ACHN (cell line): ENCODE data around the gene CHTF18.
"Not testable (repeated sequence)": the region's sequence is repeated elsewhere in the genome, so short reads cannot be mapped to it uniquely, and the experiment has no call there.

Experiments used
- DNase-seq: peaks from one replicate; pipeline ENCODE4 v3.0.0-alpha.2; 2015
- in situ Hi-C: cut with HindIII; loops from 2 replicates; pipeline ENCODE4 v1.10.0; 2017; ENCODE audit warnings: low sequenced_read_pairs, low pct_ligation_motif_present, low pct_unique_long_range_greater_than_20kb

Gene CHTF18

GRCh38 chr16:835373-835772 is 47.0 kb downstream of the CHTF18 start:
- in situ Hi-C loops = loop anchor here (25.0 kb wide), 1 partner anchor 152 kb away; the partner anchor contains the start of gene SOX8
- no peak for DNase-seq

DNA sequence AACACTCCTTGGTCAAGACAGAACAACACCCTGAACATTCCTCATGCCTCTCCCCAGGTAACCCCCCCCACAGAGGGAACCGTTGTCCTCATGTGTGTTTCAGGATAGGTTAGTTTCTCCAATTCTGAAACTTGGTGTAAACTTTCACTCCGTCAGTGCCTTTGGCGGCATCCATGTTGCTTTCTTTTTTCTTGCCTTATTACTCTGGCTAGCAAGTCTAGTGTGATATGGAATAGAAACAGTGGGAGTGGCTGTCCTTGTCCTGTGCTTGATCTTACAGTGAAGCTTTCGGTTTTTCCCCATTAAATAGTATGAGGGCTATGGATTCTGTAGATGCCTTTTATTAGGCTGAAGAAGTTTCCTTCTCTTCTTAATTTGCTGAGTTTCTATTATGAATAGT is 47.8 kb downstream of the CHTF18 start:
- in situ Hi-C loops = loop anchor here (25.0 kb wide), 1 partner anchor 151 kb away; the partner anchor contains the start of gene SOX8
- no peak for DNase-seq

DNA sequence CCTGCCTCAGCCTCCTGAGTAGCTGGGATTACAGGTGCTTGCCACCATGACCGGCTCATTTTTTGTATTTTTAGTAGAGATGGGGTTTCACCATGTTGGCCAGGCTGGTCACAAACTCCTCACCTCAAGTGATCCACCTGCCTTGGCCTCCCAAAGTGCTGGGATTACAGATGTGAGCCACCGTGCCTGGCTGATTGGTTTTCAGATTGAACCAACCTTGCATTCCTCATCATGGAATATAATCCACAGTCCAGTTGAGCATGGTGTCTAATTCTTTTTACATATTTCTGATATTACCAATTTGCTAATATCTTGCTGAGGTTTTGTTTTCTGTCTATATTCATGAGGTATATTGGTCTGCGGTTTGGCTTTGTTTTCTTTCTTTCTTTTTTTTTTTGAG is 48.4 kb downstream of the CHTF18 start:
- not testable (repeated sequence) for DNase-seq
- in situ Hi-C loops = loop anchor here (25.0 kb wide), 1 partner anchor 150 kb away; the partner anchor contains the start of gene SOX8

DNA sequence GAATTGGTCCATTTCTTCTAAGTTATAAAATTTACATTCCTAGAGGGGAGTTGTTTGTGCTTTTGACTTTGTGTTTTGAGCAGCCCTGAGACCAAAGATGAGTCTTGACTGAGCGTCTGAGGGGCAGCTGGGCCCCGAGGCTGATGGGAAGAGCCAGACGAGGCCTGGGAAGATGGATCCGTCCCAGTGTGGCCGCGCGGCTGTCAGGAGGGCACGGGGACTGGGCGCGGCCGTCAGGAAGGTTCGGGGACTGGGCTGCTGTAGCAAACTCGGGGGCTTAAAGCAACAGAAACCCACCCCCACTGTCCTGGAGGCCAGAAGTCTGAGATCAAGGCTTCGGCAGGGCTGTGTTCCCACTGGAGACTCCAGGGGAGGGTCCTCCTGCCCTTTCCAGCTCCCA is 50.3 kb downstream of the CHTF18 start:
- in situ Hi-C loops = loop anchor here (25.0 kb wide), 1 partner anchor 149 kb away; the partner anchor contains the start of gene SOX8
- no peak for DNase-seq

- in situ Hi-C loops = loop anchor here (25.0 kb wide), 1 partner anchor 147 kb away; the partner anchor contains the start of gene SOX8
- no peak for DNase-seq
Measured at GRCh38 chr16:839643-840408, 51.4 kb downstream of the CHTF18 start.

DNA sequence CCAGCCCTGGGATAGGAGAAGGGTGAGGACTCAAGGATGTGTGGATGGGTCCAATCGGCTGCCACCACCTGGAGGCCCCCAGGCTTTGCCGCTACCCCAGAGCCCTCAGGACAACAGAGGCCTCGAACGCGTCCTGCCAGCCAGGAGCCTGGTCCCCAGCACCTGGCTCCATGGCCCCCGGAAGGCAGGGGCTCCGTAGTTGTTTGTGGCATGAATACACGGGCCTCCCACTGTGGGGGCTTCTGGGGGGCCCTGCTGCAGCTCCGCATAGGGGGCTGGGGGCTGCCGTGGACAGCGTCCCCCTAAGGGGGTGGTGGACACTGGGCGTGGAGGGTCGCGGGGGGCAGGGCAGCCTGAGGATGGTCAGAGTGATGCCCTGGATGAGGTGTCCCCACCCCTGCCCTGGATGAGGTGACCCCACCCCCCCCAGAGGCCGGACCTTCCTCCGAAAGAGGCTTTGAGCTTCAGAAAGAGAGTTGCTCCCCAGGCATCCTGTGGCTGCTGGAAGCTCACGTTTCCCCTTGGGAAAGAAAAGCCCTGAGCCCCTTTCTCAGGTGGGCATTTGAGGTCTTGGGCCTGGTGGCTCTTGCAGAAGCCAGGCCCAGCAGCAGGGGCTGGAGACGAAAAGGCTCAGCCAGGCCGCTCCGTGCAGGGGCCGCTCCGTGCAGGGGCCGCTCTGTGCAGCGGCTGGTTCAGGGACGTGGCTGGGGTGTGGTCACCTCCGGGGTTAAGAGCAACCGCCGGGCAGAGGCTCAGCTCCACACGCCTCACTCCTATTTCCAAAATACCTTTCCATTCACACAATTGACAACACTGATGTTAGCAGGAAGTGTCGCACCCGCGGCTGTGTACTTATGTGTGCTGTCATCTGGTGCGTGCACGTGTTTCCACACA is 52.4 kb downstream of the CHTF18 start:
- DNase-seq = no peak
- in situ Hi-C loops = loop anchor here (25.0 kb wide), 1 partner anchor 146 kb away; the partner anchor contains the start of gene SOX8

DNA sequence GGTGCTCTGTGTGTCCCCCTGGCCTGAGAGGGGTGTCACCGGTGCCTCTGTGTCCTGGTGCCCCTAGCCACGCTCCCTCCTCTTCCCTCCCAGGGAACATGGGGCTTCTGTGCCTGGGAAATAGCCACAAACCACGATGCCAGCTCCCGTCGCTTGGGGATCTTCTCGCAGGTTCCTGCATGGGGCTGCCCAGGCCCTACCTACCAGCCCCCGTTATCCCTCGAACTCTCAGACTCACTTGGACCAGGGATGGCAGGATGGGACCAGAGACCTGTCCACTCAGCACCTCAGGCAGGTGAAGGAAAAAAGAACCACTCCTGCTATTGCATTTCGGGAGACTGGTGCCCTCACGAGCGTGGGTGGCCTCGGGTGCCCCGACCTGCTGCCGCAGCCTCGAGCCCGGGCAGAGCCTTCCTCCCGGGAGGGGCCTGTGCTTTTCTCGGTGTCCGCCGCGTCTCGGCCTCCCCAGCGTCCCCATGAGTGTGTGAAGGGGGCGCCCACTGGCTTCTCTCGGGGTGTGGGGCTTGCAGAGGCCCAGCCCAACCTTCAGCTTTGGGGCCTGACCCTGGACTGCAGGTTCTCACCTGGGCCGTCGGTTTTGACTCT is 53.1 kb downstream of the CHTF18 start:
- no peak for DNase-seq
- in situ Hi-C loops = loop anchor here (25.0 kb wide), 1 partner anchor 146 kb away; the partner anchor contains the start of gene SOX8

DNA sequence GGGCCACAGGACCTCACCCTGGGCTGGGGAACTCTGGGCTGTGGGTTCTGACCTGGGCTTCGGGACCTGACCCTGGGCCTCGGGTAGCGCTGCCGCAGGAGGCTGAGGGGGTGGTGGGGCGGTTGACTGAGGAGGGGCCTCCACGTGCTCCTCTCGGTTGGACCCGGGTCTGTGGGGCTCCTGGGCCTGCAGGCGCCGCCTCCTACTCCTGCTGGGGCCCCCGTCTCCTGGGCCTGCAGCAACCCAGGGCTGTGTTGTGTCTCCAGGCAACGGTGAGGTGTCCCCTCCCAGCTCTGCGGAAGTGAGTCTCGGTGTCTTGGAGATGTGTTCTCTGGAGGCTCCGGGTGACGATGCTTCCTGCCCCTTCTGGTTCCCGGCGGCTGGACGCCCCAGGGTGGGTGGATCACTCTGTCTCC is 53.6 kb downstream of the CHTF18 start:
- no peak for DNase-seq
- in situ Hi-C loops = loop anchor here (25.0 kb wide), 1 partner anchor 145 kb away; the partner anchor contains the start of gene SOX8

- in situ Hi-C loops = loop anchor here (25.0 kb wide), 1 partner anchor 144 kb away; the partner anchor contains the start of gene SOX8
- DNase-seq = no peak
Measured at GRCh38 chr16:842711-843560, 54.5 kb downstream of the CHTF18 start.

DNA sequence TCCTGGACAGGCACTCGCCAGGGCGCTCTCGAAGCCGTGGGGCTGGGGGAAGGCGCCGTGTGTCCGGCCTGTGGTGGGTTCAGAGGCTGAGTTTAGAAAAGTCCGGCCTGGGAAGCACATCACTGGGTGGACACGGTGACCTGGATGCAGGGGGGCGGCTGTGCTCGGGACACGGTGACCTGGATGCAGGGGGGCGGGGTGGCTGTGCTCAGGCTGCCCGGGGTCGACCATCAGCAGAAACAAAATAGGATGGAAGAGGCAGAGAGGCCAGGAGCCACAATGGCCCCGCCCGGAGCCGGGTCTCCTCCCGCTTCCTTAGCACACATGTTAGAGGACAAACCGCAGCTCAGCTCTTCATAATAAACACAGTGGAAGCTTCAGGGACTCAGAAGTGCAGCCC is 55.4 kb downstream of the CHTF18 start:
- in situ Hi-C loops = loop anchor here (25.0 kb wide), 1 partner anchor 144 kb away; the partner anchor contains the start of gene SOX8
- DNase-seq = no peak

DNA sequence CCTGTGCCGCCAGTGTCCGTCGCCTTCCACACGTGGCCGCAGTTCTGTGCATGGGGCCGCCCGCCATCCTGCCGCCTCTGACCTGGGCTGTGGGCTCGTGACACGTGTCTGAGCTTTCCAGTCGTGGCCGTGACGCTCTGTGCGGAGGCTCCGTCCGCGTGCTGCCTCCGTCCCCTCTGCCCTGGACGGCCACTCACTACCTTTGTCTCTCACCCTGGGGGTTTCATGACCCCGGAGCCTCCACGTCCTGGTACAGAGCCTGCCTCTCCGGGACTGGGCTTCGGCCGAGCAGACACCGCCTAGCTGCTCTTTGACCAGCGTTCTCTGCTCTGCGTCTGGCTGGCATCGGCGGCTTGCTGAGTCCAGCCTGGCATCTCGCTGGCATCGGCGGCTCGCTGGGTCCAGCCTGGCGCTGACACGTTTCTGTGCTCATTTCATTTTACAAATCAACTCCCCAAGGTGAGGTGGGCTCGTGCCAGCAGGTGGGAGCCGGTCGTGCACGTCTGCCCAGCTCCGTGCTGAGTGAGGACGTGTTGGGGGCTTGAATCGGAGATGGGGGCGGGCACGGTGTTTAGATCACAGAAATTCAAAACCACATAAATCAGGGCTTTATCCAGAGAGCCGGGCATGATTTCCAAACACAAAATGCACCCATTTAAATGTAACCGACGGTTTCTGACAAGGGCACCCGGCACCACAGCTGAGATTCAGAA is 56.4 kb downstream of the CHTF18 start:
- in situ Hi-C loops = loop anchor here (25.0 kb wide), 1 partner anchor 143 kb away; the partner anchor contains the start of gene SOX8
- DNase-seq = no peak

GRCh38 chr16:845351-845745 is 56.9 kb downstream of the CHTF18 start:
- in situ Hi-C loops = loop anchor here (25.0 kb wide), 1 partner anchor 142 kb away; the partner anchor contains the start of gene SOX8

GRCh38 chr16:847151-847550 is 58.7 kb downstream of the CHTF18 start:
- DNase-seq = no peak
- in situ Hi-C loops = loop anchor here (25.0 kb wide), 1 partner anchor 140 kb away; the partner anchor contains the start of gene SOX8

More at GRCh38 chr16:845351-845745, 56.9 kb downstream of the CHTF18 start:
- no peak for DNase-seq
